IMR-90 (cell line): ENCODE measurements around the gene TULP4. TPM values are rescaled to one million over a fixed set of nuclear protein-coding genes. Genes with fewer than 3 reads are reported as not detected.

Experiments
- ATAC-seq: fragments of 200-7000 bp; cut with Tn5 transposase; 2 replicates; pipeline ENCODE4 v1.9.1; 2020; ENCODE audit warnings: low read depth, mild to moderate bottlenecking, moderate library complexity
- BruUV-seq: library from RNA; stranded (reverse); fragments of 400-500 nt; replicated peaks from 2 replicates; lab custom pipeline; 2021; lab: Mats Ljungman, UMichigan
- CTCF ChIA-PET: fragments of 300-600 bp; formaldehyde crosslinking; extraction: SDS; loops from one replicate; lab custom pipeline; 2021; ENCODE audit warnings: antibody characterized with exemption; lab: Yijun Ruan, JAX
- POLR2A ChIA-PET: fragments of 300-600 bp; sonication (Branson Sonifier 250); formaldehyde crosslinking; loops from one replicate; lab custom pipeline; 2022; ENCODE audit warnings: antibody characterized with exemption; ENCODE audit not compliant: unreplicated experiment; lab: Charles Lee
- DNase-seq: peaks from one replicate; pipeline ENCODE4 v3.0.0; 2013
- H2AFZ ChIP-seq: replicated peaks from 2 replicates; pipeline ENCODE3; 2013; ENCODE audit warnings: low read length, mild to moderate bottlenecking; ENCODE audit not compliant: poor library complexity
- H2AK5ac ChIP-seq: 2 replicates; pipeline ENCODE4 v1.6.1; 2013; ENCODE audit warnings: low read depth, low read length, inconsistent platforms
- H2AK9ac ChIP-seq: replicated peaks from 2 replicates; pipeline ENCODE3; 2013; ENCODE audit warnings: mild to moderate bottlenecking, low read depth, low read length, moderate library complexity; ENCODE audit not compliant: poor library complexity
- H2BK120ac ChIP-seq: 2 replicates; pipeline ENCODE4 v1.6.1; 2013; ENCODE audit warnings: low read depth, low read length, inconsistent platforms
- H2BK15ac ChIP-seq: 3 replicates; pipeline ENCODE4 v1.6.1; 2013; ENCODE audit warnings: low read depth, low read length, inconsistent platforms
- H2BK20ac ChIP-seq: 2 replicates; pipeline ENCODE4 v1.6.1; 2013; ENCODE audit warnings: low read depth, mild to moderate bottlenecking, inconsistent platforms, low read length, moderate library complexity
- H2BK5ac ChIP-seq: 2 replicates; pipeline ENCODE4 v1.6.1; 2013; ENCODE audit warnings: mild to moderate bottlenecking, low read depth, low read length, inconsistent platforms; ENCODE audit not compliant: poor library complexity, severe bottlenecking
- H3K14ac ChIP-seq: replicated peaks from 2 replicates; pipeline ENCODE4 v1.6.1; 2013; ENCODE audit warnings: low read depth, low read length, inconsistent platforms
- H3K18ac ChIP-seq: 2 replicates; pipeline ENCODE4 v1.6.1; 2013; ENCODE audit warnings: low read depth, low read length, control low read depth
- H3K23ac ChIP-seq: 2 replicates; pipeline ENCODE4 v1.6.1; 2013; ENCODE audit warnings: low read depth, low read length, inconsistent platforms
- H3K27ac ChIP-seq: 2 replicates; pipeline ENCODE4 v1.5.1; 2013; ENCODE audit warnings: mild to moderate bottlenecking, control low read depth, low read length; ENCODE audit not compliant: insufficient read depth
- H3K27me3 ChIP-seq: 2 replicates; pipeline ENCODE4 v1.6.1; 2013; ENCODE audit warnings: low read length; ENCODE audit not compliant: control insufficient read depth, insufficient read depth
- H3K36me3 ChIP-seq: 2 replicates; pipeline ENCODE4 v1.6.1; 2013; ENCODE audit warnings: low read length, mixed read lengths; ENCODE audit not compliant: control insufficient read depth, insufficient read depth
- H3K4ac ChIP-seq: 2 replicates; pipeline ENCODE4 v1.6.1; 2013; ENCODE audit warnings: low read depth, low read length, inconsistent platforms
- H3K4me1 ChIP-seq: 2 replicates; pipeline ENCODE4 v1.6.1; 2013; ENCODE audit warnings: low read length, mixed read lengths; ENCODE audit not compliant: control insufficient read depth, insufficient read depth
- H3K4me2 ChIP-seq: 2 replicates; pipeline ENCODE4 v1.6.1; 2013; ENCODE audit warnings: low read depth, mild to moderate bottlenecking, control low read depth, low read length, moderate library complexity
- H3K4me3 ChIP-seq: 2 replicates; pipeline ENCODE4 v1.5.1; 2013; ENCODE audit warnings: low read depth, mild to moderate bottlenecking, control low read depth, low read length, moderate library complexity; ENCODE audit not compliant: insufficient read depth
- H3K56ac ChIP-seq: 2 replicates; pipeline ENCODE4 v1.6.1; 2013; ENCODE audit warnings: low read length, inconsistent platforms; ENCODE audit not compliant: insufficient read depth; ENCODE audit errors: extremely low read depth
- H3K79me1 ChIP-seq, 2 experiments: 2 replicates each; pipeline ENCODE4 v1.6.1; 2013; ENCODE audit warnings: low read length in 2 of 2, inconsistent platforms in 1 of 2, low read depth in 1 of 2
- H3K9ac ChIP-seq: 2 replicates; pipeline ENCODE4 v1.6.1; 2013; ENCODE audit warnings: low read depth, low read length, control low read depth
- H3K9me1 ChIP-seq: 2 replicates; pipeline ENCODE4 v1.6.1; 2013; ENCODE audit warnings: low read length, inconsistent platforms; ENCODE audit not compliant: insufficient read depth
- H3K9me3 ChIP-seq: 2 replicates; pipeline ENCODE4 v1.6.1; 2013; ENCODE audit warnings: low read length; ENCODE audit not compliant: control insufficient read depth, insufficient read depth
- H4K20me1 ChIP-seq: 2 replicates; pipeline ENCODE4 v1.6.1; 2013; ENCODE audit warnings: low read length, inconsistent platforms; ENCODE audit not compliant: insufficient read depth
- H4K5ac ChIP-seq: 2 replicates; pipeline ENCODE4 v1.6.1; 2013; ENCODE audit warnings: mild to moderate bottlenecking, low read depth, low read length, control low read depth
- H4K8ac ChIP-seq, 2 experiments: 2 replicates each; pipeline ENCODE4 v1.6.1; 2013; ENCODE audit warnings: low read depth in 2 of 2, low read length in 2 of 2, control low read depth in 1 of 2, inconsistent platforms in 1 of 2
- H4K91ac ChIP-seq: 2 replicates; pipeline ENCODE4 v1.6.1; 2013; ENCODE audit warnings: low read depth, low read length, inconsistent platforms; ENCODE audit not compliant: insufficient read depth
- SMC3 ChIP-seq: fragments of 150-350 bp; IDR thresholded peaks from 2 replicates; pipeline ENCODE4 v1.6.1; 2016; ENCODE audit warnings: low read depth, mild to moderate bottlenecking, antibody characterized with exemption, low read length, moderate library complexity
- WGBS, 2 experiments: methylation state at CpG; one replicate each; pipeline versions ENCODE4 v1.1.5 to v1.1.7; 2013; ENCODE audit warnings: missing lambda C conversion rate in 2 of 2; ENCODE audit not compliant: insufficient read length in 1 of 2; ENCODE audit errors: extremely low coverage in 2 of 2; 5-methylcytosine and 5-hydroxymethylcytosine counted together
- dilution Hi-C: fragments of 300-500 bp; cut with HindIII; formaldehyde crosslinking; loops from one replicate; pipeline ENCODE4 v1.14.3; 2018; ENCODE audit warnings: low sequenced_read_pairs; ENCODE audit not compliant: unreplicated experiment
- in situ Hi-C: fragments of 300-500 bp; cut with MboI; formaldehyde crosslinking; loops from 3 replicates; pipeline ENCODE4 v1.14.3; 2019; ENCODE audit warnings: low sequenced_read_pairs, inconsistent platforms, mixed read lengths
- intact Hi-C: fragments of 100-400 bp; cut with micrococcal nuclease; formaldehyde crosslinking; loops from 2 replicates; pipeline ENCODE4 v1.10.0; 2022
- polyA plus RNA-seq, 3 experiments: library from polyadenylated mRNA; depleted of rRNA; stranded (reverse); fragments of >200 nt; gene quantifications; 2 replicates each; pipeline ENCODE4 v1.2.3, GENCODE V29; 2012; ENCODE audit warnings: low replicate concordance in 1 of 3
- total RNA-seq: library from RNA; depleted of rRNA; stranded (reverse); fragments of >200 nt; gene quantifications from 2 replicates; pipeline ENCODE4 v1.2.3, GENCODE V29; 2012

TULP4 gene
- total and polyA plus RNA-seq, 2 of the 4 experiments (the other 2 are of a cell fraction): 8.1 to 30.6 TPM

- POLR2A ChIA-PET: no interaction called here
Measured at GRCh38 chr6:158399040-158399700, 86.9 kb downstream of the TULP4 start.

More at GRCh38 chr6:158399040-158399700, 86.9 kb downstream of the TULP4 start:
- no peak for TF ChIP-seq SMC3
- no peak for ATAC-seq
- Histone ChIP-seq H3K9me3 (no peaks in the 10 kb centered on the region), H3K27me3 (no peaks in the 10 kb centered on the region), H2BK5ac (no peak overlapping the region), H3K56ac (no peak overlapping the region), H3K36me3 (no peaks in the 10 kb centered on the region; the same call in 1 of the 2 replicates), H2BK20ac (no peak overlapping the region), H3K4ac (no peak overlapping the region), H3K9ac (no peak overlapping the region), H2BK120ac (no peak overlapping the region), H4K8ac (no peak overlapping the region), H3K4me2 (no peak overlapping the region), H2AFZ (no peak overlapping the region), H4K20me1 (peaks cover 13% of the 10 kb centered on the region; the same call in 1 of the 2 replicates), H2BK15ac (no peak overlapping the region), H3K4me1 (peaks cover 2% of the 10 kb centered on the region; the same call in 1 of the 2 replicates), H3K9me1 (peaks cover 7% of the 10 kb centered on the region), H3K4me3 (no peak overlapping the region), H2AK9ac (no peak overlapping the region), H3K14ac (no peak overlapping the region), H3K18ac (no peak overlapping the region), H3K79me1 (peaks cover 17 to 18% of the 10 kb centered on the region in 2 experiments; a peak in 2 of 4 replicates), H2AK5ac (no peak overlapping the region), H3K23ac (no peak overlapping the region), H3K27ac (no peak overlapping the region), H4K5ac (no peak overlapping the region), H4K91ac (no peak overlapping the region)
- CTCF ChIA-PET: no interaction called here
- DNase-seq: no peak
- in situ Hi-C loops (no loop called here), dilution Hi-C loops (no loop called here), intact Hi-C loops (no loop called here)
- WGBS, 2 experiments: no CpG with 5 or more reads among the region's 3 CpGs
- no TSS peak for BruUV-seq
